GM04503 (cell line): ENCODE measurements around the gene SPAG17.

Experiments
- DNase-seq: peaks from one replicate; pipeline ENCODE4 v3.0.0-alpha.2; 2012; ENCODE audit warnings: low read depth

Gene SPAG17

GRCh38 chr1:118160806-118161205, 24.2 kb downstream of the SPAG17 start:
- no peak for DNase-seq

- DNase-seq, result no peak
Measured at GRCh38 chr1:118159569-118159968, 25.5 kb downstream of the SPAG17 start.

GRCh38 chr1:118158924-118159323, 26.1 kb downstream of the SPAG17 start:
- DNase-seq, result peak; percentile 78

GRCh38 chr1:118157506-118157905, 27.5 kb downstream of the SPAG17 start:
- DNase-seq, result no peak

GRCh38 chr1:118155106-118155505, 29.9 kb downstream of the SPAG17 start:
- no peak for DNase-seq

GRCh38 chr1:118154220-118154619, 30.8 kb downstream of the SPAG17 start:
- DNase-seq, result no peak

GRCh38 chr1:118151312-118151937, 33.6 kb downstream of the SPAG17 start:
- DNase-seq, result no peak

GRCh38 chr1:118149799-118150198, 35.2 kb downstream of the SPAG17 start:
- no peak for DNase-seq

GRCh38 chr1:118148034-118148433, 37.0 kb downstream of the SPAG17 start:
- DNase-seq, result no peak

- peak; percentile 80 for DNase-seq
Measured at GRCh38 chr1:118147522-118147921, 37.5 kb downstream of the SPAG17 start.

- DNase-seq, result no peak
Measured at GRCh38 chr1:118145721-118146120, 39.3 kb downstream of the SPAG17 start.

GRCh38 chr1:118144684-118145083, 40.3 kb downstream of the SPAG17 start:
- no peak for DNase-seq

- DNase-seq, result no peak
Measured at GRCh38 chr1:118143831-118144230, 41.2 kb downstream of the SPAG17 start.

- no peak for DNase-seq
Measured at GRCh38 chr1:118143121-118143520, 41.9 kb downstream of the SPAG17 start.

- no peak for DNase-seq
Measured at GRCh38 chr1:118142546-118142945, 42.5 kb downstream of the SPAG17 start.

GRCh38 chr1:118137900-118138299, 47.1 kb downstream of the SPAG17 start:
- no peak for DNase-seq

- peak; percentile 67 for DNase-seq
Measured at GRCh38 chr1:118136187-118136941, 48.7 kb downstream of the SPAG17 start.

- no peak for DNase-seq
Measured at GRCh38 chr1:118132000-118132399, 53.0 kb downstream of the SPAG17 start.

GRCh38 chr1:118128761-118129160, 56.3 kb downstream of the SPAG17 start:
- DNase-seq, result no peak

- no peak for DNase-seq
Measured at GRCh38 chr1:118124064-118124463, 61.0 kb downstream of the SPAG17 start.

- DNase-seq, result no peak
Measured at GRCh38 chr1:118123116-118123839, 61.8 kb downstream of the SPAG17 start.

- DNase-seq, result no peak
Measured at GRCh38 chr1:118122234-118123004, 62.6 kb downstream of the SPAG17 start.
